Esophagus muscularis mucosa (tissue), 4 donors: ENCODE data around the gene TIGD3.

ENCODE experiments used
- CTCF ChIP-seq, 3 experiments: fragments of 200-600 bp in 2 of 3; fragments of 450-650 bp in 1 of 3; sonication (generic) in 2 of 3; IDR thresholded peaks; one replicate each; pipeline ENCODE4 v1.5.1; 2017 to 2019; ENCODE audit warnings: antibody characterized with exemption in 3 of 3, mild to moderate bottlenecking in 2 of 3, moderate library complexity in 1 of 3
- EP300 ChIP-seq: sonication (generic); formaldehyde crosslinking; IDR thresholded peaks from one replicate; pipeline ENCODE4 v1.6.1; 2017; ENCODE audit warnings: antibody characterized with exemption
- POLR2A ChIP-seq: fragments of 450-650 bp; IDR thresholded peaks from one replicate; pipeline ENCODE4 v1.6.1; 2017; ENCODE audit warnings: antibody characterized with exemption, moderate library complexity, mild to moderate bottlenecking, low read depth
- POLR2AphosphoS5 ChIP-seq, 2 donors: sonication (generic); formaldehyde crosslinking; IDR thresholded peaks; one replicate each; pipeline ENCODE4 v1.6.1; 2017; ENCODE audit warnings: antibody characterized with exemption in 2 of 2

- TF ChIP-seq CTCF (IDR thresholded peaks at IDR 0.05) = no peak
- TF ChIP-seq POLR2AphosphoS5 (IDR thresholded peaks at IDR 0.05) = no peak
- TF ChIP-seq EP300 = no peak
- TF ChIP-seq POLR2A = no peak
Observed at GRCh38 chr11:65378208-65378927, 23.8 kb downstream of the TIGD3 start.
